HepG2 (cell line): ENCODE data around the gene CDCA5. TPM values are rescaled to one million over a fixed set of nuclear protein-coding genes. Genes with fewer than 3 reads are reported as not detected.

ENCODE experiments used
- CCAR2 ChIP-seq: fragments of 200-400 bp; formaldehyde crosslinking; optimal IDR thresholded peaks from 2 replicates; pipeline ENCODE3; 2018; ENCODE audit warnings: low read depth, mild to moderate bottlenecking, low read length, moderate library complexity
- ELF3 ChIP-seq: IDR thresholded peaks from 2 replicates; pipeline ENCODE4 v1.6.1; 2016; ENCODE audit warnings: missing genetic modification reagents, missing compliant biosample characterization
- HMG20A ChIP-seq: IDR thresholded peaks from 2 replicates; pipeline ENCODE4 v1.6.1; 2016; ENCODE audit warnings: borderline replicate concordance
- HNF4G ChIP-seq, 2 experiments: sonication (generic) in 1 of 2; formaldehyde crosslinking in 1 of 2; IDR thresholded peaks; 2 replicates each; pipeline versions ENCODE4 v1.4.0 to v1.6.1; 2011 to 2020; ENCODE audit warnings: borderline replicate concordance in 2 of 2, low read depth in 2 of 2, mild to moderate bottlenecking in 2 of 2, low read length in 1 of 2, missing genetic modification reagents in 1 of 2, moderate library complexity in 1 of 2
- MTF2 ChIP-seq: sonication (generic); formaldehyde crosslinking; IDR thresholded peaks from 2 replicates; pipeline ENCODE4 v1.5.0; 2020; ENCODE audit warnings: missing genetic modification reagents, borderline replicate concordance
- NFKB2 ChIP-seq: sonication (generic); formaldehyde crosslinking; IDR thresholded peaks from 2 replicates; pipeline ENCODE4 v1.4.0; 2020; ENCODE audit warnings: missing genetic modification reagents, borderline replicate concordance
- PHF8 ChIP-seq: sonication (generic); formaldehyde crosslinking; IDR thresholded peaks from 2 replicates; pipeline ENCODE4 v1.5.0; 2020; ENCODE audit warnings: missing genetic modification reagents
- RARA ChIP-seq: IDR thresholded peaks from 2 replicates; pipeline ENCODE4 v1.6.1; 2016; ENCODE audit warnings: missing genetic modification reagents, missing compliant biosample characterization
- SATB2 ChIP-seq: sonication (generic); formaldehyde crosslinking; IDR thresholded peaks from 2 replicates; pipeline ENCODE4 v1.5.0; 2020; ENCODE audit warnings: missing genetic modification reagents
- SIN3A ChIP-seq: IDR thresholded peaks from 2 replicates; pipeline ENCODE4 v1.6.1; 2011; ENCODE audit warnings: low read depth, mild to moderate bottlenecking, control low read depth, low read length, borderline replicate concordance
- SOX6 ChIP-seq, 2 experiments: fragments of 450-650 bp in 1 of 2; sonication (generic) in 1 of 2; formaldehyde crosslinking in 1 of 2; IDR thresholded peaks; 2 replicates each; pipeline versions ENCODE4 v1.4.0 to v1.6.1; 2017 to 2020; ENCODE audit warnings: antibody characterized with exemption in 1 of 2, mild to moderate bottlenecking in 1 of 2, missing genetic modification reagents in 1 of 2
- SP4 ChIP-seq: sonication (generic); formaldehyde crosslinking; IDR thresholded peaks from 2 replicates; pipeline ENCODE4 v1.8.1; 2023; ENCODE audit warnings: mild to moderate bottlenecking, missing genetic modification reagents
- SRSF1 ChIP-seq: fragments of 200-400 bp; formaldehyde crosslinking; optimal IDR thresholded peaks from 2 replicates; pipeline ENCODE3; 2017; ENCODE audit warnings: mild to moderate bottlenecking, low read depth, low read length, moderate library complexity
- ZFX ChIP-seq: sonication (generic); formaldehyde crosslinking; IDR thresholded peaks from 2 replicates; pipeline ENCODE4 v1.4.0; 2020; ENCODE audit warnings: mild to moderate bottlenecking, low read depth, missing genetic modification reagents, moderate library complexity
- ZNF44 ChIP-seq: sonication (generic); formaldehyde crosslinking; IDR thresholded peaks from 2 replicates; pipeline ENCODE4 v1.5.1; 2020; ENCODE audit warnings: mild to moderate bottlenecking, missing genetic modification reagents
- polyA plus RNA-seq, 8 experiments: library from polyadenylated mRNA; depleted of rRNA in 3 of 8; stranded (reverse) in 7 of 8; unstranded in 1 of 8; fragments of >200 nt; fragmentation: Illumina TruSeq in 4 of 8; extraction: Trizol in 4 of 8; gene quantifications; 2 replicates each; pipeline versions ENCODE4 v1.2.1 to v1.2.3, GENCODE V29; 2011 to 2016; ENCODE audit warnings: low read depth in 4 of 8, missing spikeins in 1 of 8, mixed read lengths in 1 of 8; ENCODE audit not compliant: insufficient read depth in 1 of 8
- total RNA-seq, 5 experiments: library from RNA; depleted of rRNA; stranded (reverse); fragments of >200 nt; fragmentation: Illumina TruSeq; extraction: Trizol; gene quantifications; 2 replicates each; pipeline ENCODE4 v1.2.3, GENCODE V29; 2016; ENCODE audit warnings: low read depth in 1 of 5
- TF ChIP-seq, protein P1 (sequence below): sonication (generic); formaldehyde crosslinking; IDR thresholded peaks from 2 replicates; pipeline ENCODE4; 2020; ENCODE audit warnings: missing genetic modification reagents, mild to moderate bottlenecking, borderline replicate concordance
- TF ChIP-seq, protein P2 (sequence below): sonication (generic); formaldehyde crosslinking; IDR thresholded peaks from 2 replicates; pipeline ENCODE4 v1.5.0; 2020; ENCODE audit warnings: mild to moderate bottlenecking, missing genetic modification reagents
- TF ChIP-seq, protein P3 (sequence below): sonication (generic); formaldehyde crosslinking; IDR thresholded peaks from 2 replicates; pipeline ENCODE4 v1.5.1; 2020; ENCODE audit warnings: mild to moderate bottlenecking, missing genetic modification reagents
- TF ChIP-seq, protein P4 (sequence below): sonication (generic); formaldehyde crosslinking; IDR thresholded peaks from 2 replicates; pipeline ENCODE4 v1.4.0; 2020; ENCODE audit warnings: mild to moderate bottlenecking, missing genetic modification reagents

The CDCA5 gene
- total and polyA plus RNA-seq, 2 of the 13 experiments (the other 11 are each of a cell fraction or from before 2014, with no cell fraction given) = 13.5 to 50.6 TPM

DNA sequence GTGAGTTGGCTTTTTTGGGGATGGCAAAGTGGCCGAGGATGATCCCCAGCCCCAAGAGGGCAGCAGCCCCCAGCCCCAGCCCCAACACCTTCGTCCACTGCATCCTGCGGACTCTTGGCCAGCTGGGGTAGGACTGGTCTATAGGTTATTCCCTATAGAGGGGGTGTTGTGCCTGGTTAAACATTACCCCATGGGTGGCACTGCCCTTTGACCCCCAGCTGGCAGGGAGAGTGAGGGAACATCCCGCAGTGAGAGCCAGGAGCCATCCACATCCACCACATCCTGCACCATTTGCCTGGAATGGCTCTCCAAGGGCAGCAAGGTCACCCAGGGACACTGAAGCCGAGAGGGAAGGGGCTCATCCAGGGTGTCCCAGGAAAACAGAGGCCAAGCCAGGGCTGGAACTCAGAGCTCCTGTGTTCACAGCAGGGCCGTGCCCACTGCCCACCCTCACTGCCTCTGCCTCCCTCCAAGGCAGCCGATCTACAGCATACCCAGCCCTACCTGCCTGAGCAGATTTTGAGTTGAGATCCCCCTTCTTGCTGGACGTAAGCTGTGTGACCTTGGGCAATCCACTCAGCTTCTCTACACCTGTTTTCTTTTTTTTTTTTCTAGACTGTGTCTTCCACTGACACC, 25.3 kb downstream of the CDCA5 start, which contains the start of gene NAALADL1 (continued):
- no peak for TF ChIP-seq NFKB2
- TF ChIP-seq SATB2 = no peak
- no peak for TF ChIP-seq SRSF1
- TF ChIP-seq CCAR2 = no peak
- no peak for TF ChIP-seq RARA (CRISPR knock-in tag)
- TF ChIP-seq, protein P1, sequence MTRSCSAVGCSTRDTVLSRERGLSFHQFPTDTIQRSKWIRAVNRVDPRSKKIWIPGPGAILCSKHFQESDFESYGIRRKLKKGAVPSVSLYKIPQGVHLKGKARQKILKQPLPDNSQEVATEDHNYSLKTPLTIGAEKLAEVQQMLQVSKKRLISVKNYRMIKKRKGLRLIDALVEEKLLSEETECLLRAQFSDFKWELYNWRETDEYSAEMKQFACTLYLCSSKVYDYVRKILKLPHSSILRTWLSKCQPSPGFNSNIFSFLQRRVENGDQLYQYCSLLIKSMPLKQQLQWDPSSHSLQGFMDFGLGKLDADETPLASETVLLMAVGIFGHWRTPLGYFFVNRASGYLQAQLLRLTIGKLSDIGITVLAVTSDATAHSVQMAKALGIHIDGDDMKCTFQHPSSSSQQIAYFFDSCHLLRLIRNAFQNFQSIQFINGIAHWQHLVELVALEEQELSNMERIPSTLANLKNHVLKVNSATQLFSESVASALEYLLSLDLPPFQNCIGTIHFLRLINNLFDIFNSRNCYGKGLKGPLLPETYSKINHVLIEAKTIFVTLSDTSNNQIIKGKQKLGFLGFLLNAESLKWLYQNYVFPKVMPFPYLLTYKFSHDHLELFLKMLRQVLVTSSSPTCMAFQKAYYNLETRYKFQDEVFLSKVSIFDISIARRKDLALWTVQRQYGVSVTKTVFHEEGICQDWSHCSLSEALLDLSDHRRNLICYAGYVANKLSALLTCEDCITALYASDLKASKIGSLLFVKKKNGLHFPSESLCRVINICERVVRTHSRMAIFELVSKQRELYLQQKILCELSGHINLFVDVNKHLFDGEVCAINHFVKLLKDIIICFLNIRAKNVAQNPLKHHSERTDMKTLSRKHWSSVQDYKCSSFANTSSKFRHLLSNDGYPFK = no peak
- no peak for TF ChIP-seq SIN3A
- peak; percentile 60; the same call in 1 of the 2 replicates for TF ChIP-seq SP4 (CRISPR knock-in tag)
- no peak for TF ChIP-seq SOX6 (IDR thresholded peaks at IDR 0.05)
- TF ChIP-seq SOX6 (CRISPR knock-in tag; IDR thresholded peaks at IDR 0.05) = peak; percentile 43; the same call in 1 of the 2 replicates
- TF ChIP-seq HMG20A = no peak
- TF ChIP-seq MTF2 (CRISPR knock-in tag) = no peak
- TF ChIP-seq PHF8 (CRISPR knock-in tag) = no peak
- TF ChIP-seq, protein P2, sequence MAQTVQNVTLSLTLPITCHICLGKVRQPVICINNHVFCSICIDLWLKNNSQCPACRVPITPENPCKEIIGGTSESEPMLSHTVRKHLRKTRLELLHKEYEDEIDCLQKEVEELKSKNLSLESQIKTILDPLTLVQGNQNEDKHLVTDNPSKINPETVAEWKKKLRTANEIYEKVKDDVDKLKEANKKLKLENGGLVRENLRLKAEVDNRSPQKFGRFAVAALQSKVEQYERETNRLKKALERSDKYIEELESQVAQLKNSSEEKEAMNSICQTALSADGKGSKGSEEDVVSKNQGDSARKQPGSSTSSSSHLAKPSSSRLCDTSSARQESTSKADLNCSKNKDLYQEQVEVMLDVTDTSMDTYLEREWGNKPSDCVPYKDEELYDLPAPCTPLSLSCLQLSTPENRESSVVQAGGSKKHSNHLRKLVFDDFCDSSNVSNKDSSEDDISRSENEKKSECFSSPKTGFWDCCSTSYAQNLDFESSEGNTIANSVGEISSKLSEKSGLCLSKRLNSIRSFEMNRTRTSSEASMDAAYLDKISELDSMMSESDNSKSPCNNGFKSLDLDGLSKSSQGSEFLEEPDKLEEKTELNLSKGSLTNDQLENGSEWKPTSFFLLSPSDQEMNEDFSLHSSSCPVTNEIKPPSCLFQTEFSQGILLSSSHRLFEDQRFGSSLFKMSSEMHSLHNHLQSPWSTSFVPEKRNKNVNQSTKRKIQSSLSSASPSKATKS (CRISPR knock-in tag) = no peak
- TF ChIP-seq ELF3 (CRISPR knock-in tag) = no peak
- TF ChIP-seq HNF4G (IDR thresholded peaks at IDR 0.05; ENCODE audit: borderline replicate concordance, low read depth, low read length) = peak; percentile 71
- TF ChIP-seq HNF4G (CRISPR knock-in tag; IDR thresholded peaks at IDR 0.05; ENCODE audit: borderline replicate concordance, low read depth) = no peak
- TF ChIP-seq ZFX = no peak
- no peak for TF ChIP-seq ZNF44
- TF ChIP-seq, protein P3, sequence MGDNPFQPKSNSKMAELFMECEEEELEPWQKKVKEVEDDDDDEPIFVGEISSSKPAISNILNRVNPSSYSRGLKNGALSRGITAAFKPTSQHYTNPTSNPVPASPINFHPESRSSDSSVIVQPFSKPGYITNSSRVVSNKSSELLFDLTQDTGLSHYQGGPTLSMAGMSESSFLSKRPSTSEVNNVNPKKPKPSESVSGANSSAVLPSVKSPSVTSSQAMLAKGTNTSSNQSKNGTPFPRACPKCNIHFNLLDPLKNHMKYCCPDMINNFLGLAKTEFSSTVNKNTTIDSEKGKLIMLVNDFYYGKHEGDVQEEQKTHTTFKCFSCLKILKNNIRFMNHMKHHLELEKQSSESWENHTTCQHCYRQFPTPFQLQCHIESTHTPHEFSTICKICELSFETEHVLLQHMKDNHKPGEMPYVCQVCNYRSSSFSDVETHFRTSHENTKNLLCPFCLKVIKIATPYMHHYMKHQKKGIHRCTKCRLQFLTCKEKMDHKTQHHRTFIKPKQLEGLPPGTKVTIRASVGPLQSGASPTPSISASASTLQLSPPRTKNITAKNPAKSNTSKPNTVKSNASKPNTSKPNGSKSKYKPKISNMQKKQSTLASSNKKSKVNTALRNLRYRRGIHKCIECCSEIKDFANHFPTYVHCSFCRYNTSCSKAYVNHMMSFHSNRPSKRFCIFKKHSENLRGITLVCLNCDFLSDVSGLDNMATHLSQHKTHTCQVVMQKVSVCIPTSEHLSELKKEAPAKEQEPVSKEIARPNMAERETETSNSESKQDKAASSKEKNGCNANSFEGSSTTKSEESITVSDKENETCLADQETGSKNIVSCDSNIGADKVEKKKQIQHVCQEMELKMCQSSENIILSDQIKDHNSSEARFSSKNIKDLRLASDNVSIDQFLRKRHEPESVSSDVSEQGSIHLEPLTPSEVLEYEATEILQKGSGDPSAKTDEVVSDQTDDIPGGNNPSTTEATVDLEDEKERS (CRISPR knock-in tag) = 0 out of 2 replicates have a peak, but pooled peaks have one; percentile 16
- TF ChIP-seq, protein P4, sequence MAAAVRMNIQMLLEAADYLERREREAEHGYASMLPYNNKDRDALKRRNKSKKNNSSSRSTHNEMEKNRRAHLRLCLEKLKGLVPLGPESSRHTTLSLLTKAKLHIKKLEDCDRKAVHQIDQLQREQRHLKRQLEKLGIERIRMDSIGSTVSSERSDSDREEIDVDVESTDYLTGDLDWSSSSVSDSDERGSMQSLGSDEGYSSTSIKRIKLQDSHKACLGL (CRISPR knock-in tag) = no peak
